CD4-positive, alpha-beta T cell treated with Interleukin-12 subunit alpha and Interleukin-12 subunit beta, for 1 hour (primary cell): ENCODE measurements around the gene PLCL1.

ENCODE experiments used
- DNase-seq: peaks from one replicate; pipeline ENCODE4 v3.0.0-alpha.2; 2020

The PLCL1 gene

GRCh38 chr2:197858607-197859140 is 54.3 kb downstream of the PLCL1 start:
- DNase-seq: no peak

- DNase-seq: no peak
Observed at GRCh38 chr2:197862246-197862955, 58.0 kb downstream of the PLCL1 start.

DNA sequence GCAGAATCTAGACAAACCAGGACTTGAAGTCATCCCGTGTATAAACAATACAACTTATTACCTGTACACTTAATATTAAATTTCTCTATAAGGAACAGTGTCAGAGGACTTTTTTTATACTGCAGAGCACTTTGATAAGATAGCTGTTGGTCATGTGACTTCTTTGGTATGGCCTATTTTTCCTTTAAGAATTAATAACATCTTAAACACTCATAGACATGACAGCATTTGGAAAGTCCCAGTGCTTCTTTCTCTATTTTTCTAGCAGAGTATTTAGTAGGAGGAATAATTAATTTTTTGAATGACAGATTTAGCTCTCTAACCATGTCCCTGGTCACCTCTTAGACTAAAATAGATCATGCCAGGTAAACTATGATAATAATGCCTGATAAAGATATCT is 59.4 kb downstream of the PLCL1 start:
- no peak for DNase-seq

GRCh38 chr2:197866455-197866854 is 62.1 kb downstream of the PLCL1 start:
- DNase-seq: no peak

GRCh38 chr2:197867033-197867432 is 62.6 kb downstream of the PLCL1 start:
- no peak for DNase-seq

GRCh38 chr2:197867624-197868023 is 63.2 kb downstream of the PLCL1 start:
- DNase-seq: no peak

GRCh38 chr2:197868206-197868605 is 63.8 kb downstream of the PLCL1 start:
- no peak for DNase-seq

- DNase-seq: no peak
Observed at GRCh38 chr2:197869041-197869440, 64.6 kb downstream of the PLCL1 start.

DNA sequence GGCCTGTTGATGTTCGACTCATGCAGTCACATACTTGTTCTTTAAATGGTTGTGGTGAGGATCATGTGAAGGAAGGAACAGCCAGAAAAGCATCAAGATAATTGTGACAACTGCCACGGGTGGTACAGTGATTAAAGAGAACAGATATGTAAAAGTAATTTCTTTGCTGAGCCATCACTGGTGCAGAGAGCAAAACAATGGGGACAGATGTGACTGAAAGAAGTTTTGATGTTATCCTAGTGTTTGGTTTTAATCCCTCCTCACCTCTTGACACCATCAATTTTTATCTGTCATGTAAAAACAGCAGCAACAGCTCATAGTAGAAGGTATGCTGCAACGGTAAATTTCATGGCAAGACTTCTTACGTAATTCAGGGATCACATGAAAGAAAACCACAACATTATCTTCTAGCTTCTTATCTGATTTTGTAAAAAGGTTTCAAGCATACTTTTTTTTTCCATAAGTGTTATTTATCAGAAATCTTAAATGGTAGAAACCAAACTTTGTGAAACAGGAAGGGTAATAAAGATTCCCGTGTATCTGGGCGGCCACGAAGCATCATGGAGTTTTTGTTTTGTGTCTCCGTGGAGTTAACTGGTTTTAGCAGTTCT is 65.2 kb downstream of the PLCL1 start:
- DNase-seq: peak; percentile 59

DNA sequence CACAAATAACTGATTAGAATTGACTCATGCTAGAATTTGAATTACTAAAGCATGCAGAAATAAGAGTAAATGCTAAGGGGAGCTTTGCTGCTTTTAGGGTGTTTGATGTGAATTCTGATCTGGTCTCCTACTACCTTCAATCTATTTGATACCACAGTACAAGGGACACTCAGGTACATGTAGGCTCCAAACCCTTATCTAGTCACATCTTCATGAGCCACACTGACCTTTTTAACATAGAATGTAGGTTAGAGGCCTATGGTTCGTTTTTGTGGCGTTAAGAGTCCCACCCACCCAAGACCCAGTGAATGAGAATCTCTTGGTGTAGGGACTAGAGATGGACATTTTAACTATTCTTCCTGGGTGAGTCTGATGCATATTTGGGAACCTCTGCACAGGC is 65.7 kb downstream of the PLCL1 start:
- no peak for DNase-seq

GRCh38 chr2:197871780-197872456 is 67.5 kb downstream of the PLCL1 start:
- DNase-seq: no peak

DNA sequence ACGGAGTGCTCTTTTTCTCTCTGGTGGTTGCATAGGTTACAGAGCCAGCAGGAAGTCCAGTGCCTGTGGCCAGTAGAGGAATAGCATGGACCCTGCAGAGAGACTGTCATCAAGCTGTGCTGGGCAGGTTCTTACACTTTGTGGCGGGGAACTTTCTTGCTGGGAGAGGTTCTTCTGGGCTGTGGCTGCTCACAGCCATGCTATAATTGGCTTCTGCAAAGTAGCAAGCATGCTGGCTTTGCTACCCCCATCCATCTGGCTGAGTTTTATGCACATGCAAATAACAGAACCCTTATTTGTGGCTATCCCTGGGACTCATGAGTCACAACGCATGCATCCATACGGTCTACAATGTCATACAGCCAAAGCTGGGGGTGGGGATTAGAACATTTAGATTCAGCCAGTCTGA is 68.9 kb downstream of the PLCL1 start:
- no peak for DNase-seq

GRCh38 chr2:197875763-197876162 is 71.4 kb downstream of the PLCL1 start:
- DNase-seq: no peak

GRCh38 chr2:197876524-197876923 is 72.1 kb downstream of the PLCL1 start:
- no peak for DNase-seq

GRCh38 chr2:197877038-197877437 is 72.6 kb downstream of the PLCL1 start:
- no peak for DNase-seq

DNA sequence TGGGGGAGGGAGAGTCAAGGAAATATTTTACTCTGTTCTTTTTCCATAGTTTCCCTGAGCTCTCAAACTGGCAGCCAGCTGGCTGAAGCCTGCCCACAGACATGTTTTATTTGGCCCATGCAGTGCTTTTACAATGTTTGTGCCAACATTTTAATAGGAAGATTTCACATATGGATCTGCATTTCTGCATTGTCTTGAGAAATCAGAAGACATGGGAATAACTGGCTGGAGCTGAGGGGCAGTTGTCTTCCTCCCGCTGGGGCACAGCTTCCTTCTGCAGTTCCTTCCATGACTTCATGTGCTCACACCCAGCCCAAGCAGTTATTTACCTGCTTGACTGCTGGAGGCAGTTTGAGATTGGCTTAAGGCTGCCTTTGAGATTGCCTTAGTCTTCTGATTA is 74.4 kb downstream of the PLCL1 start:
- no peak for DNase-seq

DNA sequence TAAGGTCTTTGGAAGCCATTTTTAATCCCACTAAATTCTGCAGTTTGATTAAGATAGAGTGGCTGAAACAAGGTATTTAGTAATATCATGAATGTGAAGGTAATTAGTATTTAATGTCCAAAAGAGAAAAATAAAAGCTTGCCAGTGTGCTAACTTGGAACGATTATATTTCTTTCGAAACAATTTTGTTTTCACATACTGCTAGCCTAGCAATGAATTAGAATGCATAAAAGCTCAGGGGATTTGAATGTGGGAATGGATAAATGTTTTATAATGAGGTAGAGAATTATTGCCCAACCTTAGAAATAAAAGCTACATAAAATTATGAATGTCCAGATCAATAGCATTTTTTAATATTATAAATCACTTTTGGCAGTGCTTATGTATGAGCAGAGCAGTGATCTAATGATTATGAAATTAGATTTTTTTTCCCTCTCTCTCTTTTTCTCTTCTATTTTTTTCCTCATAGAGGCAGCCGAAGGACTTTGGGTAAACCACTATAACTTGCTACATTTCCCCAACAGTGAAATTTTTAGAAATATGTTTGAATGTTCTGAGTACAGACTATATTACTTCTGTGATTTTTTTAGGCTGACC is 75.5 kb downstream of the PLCL1 start:
- no peak for DNase-seq

GRCh38 chr2:197883354-197884032 is 79.1 kb downstream of the PLCL1 start:
- no peak for DNase-seq

- DNase-seq: no peak
Observed at GRCh38 chr2:197884252-197884651, 79.9 kb downstream of the PLCL1 start.

GRCh38 chr2:197885126-197885525 is 80.7 kb downstream of the PLCL1 start:
- no peak for DNase-seq

DNA sequence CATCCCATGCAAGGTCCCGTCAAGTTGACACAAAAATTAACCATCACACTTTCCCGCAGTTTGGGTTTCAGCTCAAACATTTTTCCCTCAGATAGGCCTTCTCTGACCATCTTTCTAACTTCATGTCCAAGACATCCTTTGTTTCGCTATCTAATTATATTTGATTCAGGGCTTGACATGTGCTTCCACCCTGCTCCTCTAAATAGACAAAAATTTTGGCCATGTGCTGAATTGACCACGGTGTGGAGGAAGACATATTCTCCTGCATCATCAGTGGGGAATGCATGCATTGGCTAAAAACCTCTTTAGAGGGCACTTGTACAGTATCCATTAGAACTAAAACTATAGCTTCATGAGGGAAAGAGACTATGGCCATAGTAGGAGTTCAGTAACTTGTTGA is 81.2 kb downstream of the PLCL1 start:
- DNase-seq: no peak

GRCh38 chr2:197888321-197888720 is 83.9 kb downstream of the PLCL1 start:
- DNase-seq: no peak

DNA sequence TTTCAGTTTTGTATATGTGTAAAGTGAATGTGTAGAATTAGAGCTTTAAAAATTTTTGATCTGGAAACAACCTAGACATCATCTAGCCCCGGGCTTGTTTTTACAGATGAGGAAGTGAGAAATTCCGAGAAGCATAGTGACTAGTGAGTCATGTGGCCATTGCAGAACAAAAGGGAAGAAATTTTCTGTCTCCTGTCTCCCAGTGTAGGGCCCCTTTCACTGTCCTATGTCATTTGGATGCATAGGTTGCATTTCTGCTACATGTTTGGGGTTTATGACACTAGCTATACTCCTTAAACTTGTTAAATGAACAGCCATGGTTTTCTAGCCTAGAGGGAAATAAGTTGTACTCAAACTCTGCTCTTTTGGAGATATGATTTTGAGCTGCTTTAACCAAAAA is 84.6 kb downstream of the PLCL1 start:
- peak; percentile 53 for DNase-seq
